ENCODE data around the gene SMPX. TPM values are rescaled to one million over a fixed set of nuclear protein-coding genes. Genes with fewer than 3 reads are reported as not detected.

Gene SMPX
- polyA plus RNA-seq, 1 of the 3 experiments (the other 2 are of a cell fraction), result not detected

DNA sequence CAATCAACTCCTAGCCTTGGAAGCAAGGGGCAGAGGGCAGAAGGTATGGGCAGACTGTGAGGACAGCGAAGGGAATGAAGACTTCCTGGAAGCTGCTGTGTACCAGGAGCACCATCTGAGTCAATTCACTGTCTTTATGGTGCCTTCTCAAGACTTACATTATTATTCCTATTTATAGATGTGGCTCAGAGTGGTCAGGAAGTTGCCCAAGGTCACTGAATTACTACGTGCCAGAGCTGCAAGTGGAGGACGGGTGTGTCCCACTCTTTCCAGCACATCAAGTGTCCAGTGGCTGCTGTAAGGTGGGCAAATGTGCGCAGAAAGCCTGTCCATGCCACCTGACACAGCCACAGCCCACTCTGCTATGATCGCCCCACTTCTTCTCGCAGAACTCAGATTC is 32.0 kb downstream of the SMPX start:
- H3K9ac ChIP-seq, result no peak overlapping the region
- no peaks in the 10 kb centered on the region for H3K36me3 ChIP-seq (replicated peaks in 1 of 2; ENCODE audit: control insufficient read depth in 1 of 2, insufficient read depth in 2 of 2, low read length in 1 of 2)
- no peaks in the 10 kb centered on the region for H3K9me2 ChIP-seq
- no peaks in the 10 kb centered on the region for H3K79me2 ChIP-seq (ENCODE audit: insufficient read depth)
- no peak for DNase-seq
- TF ChIP-seq CHD2 (IDR thresholded peaks at IDR 0.05; ENCODE audit: low read length, partially characterized antibody) (no peak), EZH2phosphoT487 (IDR thresholded peaks at IDR 0.05; ENCODE audit: borderline replicate concordance, low read depth) (no peak), ZBTB33 (IDR thresholded peaks at IDR 0.05; ENCODE audit: borderline replicate concordance, low read depth) (no peak), GABPA (IDR thresholded peaks at IDR 0.05; ENCODE audit: low read depth) (no peak), POLR2AphosphoS5 (IDR thresholded peaks at IDR 0.05; ENCODE audit: low read depth, low read length) (no peak), NRF1 (IDR thresholded peaks at IDR 0.05; ENCODE audit: low read depth, low read length) (no peak), SIN3A (IDR thresholded peaks at IDR 0.05; ENCODE audit: borderline replicate concordance, low read depth, low read length) (no peak), MAX (IDR thresholded peaks at IDR 0.05; ENCODE audit: low read depth) (no peak), TAF1 (IDR thresholded peaks at IDR 0.05; ENCODE audit: borderline replicate concordance, low read depth, low read length) (no peak)
- TF ChIP-seq, protein P1, sequence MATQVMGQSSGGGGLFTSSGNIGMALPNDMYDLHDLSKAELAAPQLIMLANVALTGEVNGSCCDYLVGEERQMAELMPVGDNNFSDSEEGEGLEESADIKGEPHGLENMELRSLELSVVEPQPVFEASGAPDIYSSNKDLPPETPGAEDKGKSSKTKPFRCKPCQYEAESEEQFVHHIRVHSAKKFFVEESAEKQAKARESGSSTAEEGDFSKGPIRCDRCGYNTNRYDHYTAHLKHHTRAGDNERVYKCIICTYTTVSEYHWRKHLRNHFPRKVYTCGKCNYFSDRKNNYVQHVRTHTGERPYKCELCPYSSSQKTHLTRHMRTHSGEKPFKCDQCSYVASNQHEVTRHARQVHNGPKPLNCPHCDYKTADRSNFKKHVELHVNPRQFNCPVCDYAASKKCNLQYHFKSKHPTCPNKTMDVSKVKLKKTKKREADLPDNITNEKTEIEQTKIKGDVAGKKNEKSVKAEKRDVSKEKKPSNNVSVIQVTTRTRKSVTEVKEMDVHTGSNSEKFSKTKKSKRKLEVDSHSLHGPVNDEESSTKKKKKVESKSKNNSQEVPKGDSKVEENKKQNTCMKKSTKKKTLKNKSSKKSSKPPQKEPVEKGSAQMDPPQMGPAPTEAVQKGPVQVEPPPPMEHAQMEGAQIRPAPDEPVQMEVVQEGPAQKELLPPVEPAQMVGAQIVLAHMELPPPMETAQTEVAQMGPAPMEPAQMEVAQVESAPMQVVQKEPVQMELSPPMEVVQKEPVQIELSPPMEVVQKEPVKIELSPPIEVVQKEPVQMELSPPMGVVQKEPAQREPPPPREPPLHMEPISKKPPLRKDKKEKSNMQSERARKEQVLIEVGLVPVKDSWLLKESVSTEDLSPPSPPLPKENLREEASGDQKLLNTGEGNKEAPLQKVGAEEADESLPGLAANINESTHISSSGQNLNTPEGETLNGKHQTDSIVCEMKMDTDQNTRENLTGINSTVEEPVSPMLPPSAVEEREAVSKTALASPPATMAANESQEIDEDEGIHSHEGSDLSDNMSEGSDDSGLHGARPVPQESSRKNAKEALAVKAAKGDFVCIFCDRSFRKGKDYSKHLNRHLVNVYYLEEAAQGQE (IDR thresholded peaks at IDR 0.05; ENCODE audit: low read depth, low read length), result no peak
- no peak overlapping the region for H3K4me3 ChIP-seq (ENCODE audit: low read depth in 2 of 2, low read length in 1 of 2)
- no peak overlapping the region for H3K27ac ChIP-seq (ENCODE audit: low read depth in 2 of 2, low read length in 1 of 2)
- H3F3A ChIP-seq (replicated peaks; ENCODE audit: insufficient read depth), result no peaks in the 10 kb centered on the region
- no peaks in the 10 kb centered on the region for H3K9me3 ChIP-seq
- no peaks in the 10 kb centered on the region; the same call in 1 of the 2 replicates for H3K27me3 ChIP-seq (ENCODE audit: insufficient read depth)
- H2AFZ ChIP-seq (ENCODE audit: low read depth), result no peak overlapping the region
- no peaks in the 10 kb centered on the region for H4K20me1 ChIP-seq (ENCODE audit: insufficient read depth)
- peaks cover 0 to 4% of the 10 kb centered on the region in 2 experiments; a peak in 1 of 4 replicates for H3K4me1 ChIP-seq (ENCODE audit: control insufficient read depth in 1 of 2, insufficient read depth in 2 of 2, low read depth in 1 of 2, low read length in 1 of 2)
- no peak overlapping the region for H3K4me2 ChIP-seq
- WGBS (ENCODE audit: low lambda C conversion rate), result 33% methylated on average over 6 of the region's 6 CpGs
- ChIA-PET CTCF (interaction anchor here (0.7 to 1.7 kb wide), 13 partner anchors 10 to 1198 kb away, joined by 3 to 17 read pairs (median 5); no protein-coding TSS in a partner anchor), POLR2A (no interaction called here)

GRCh38 chrX:21725496-21725895 is 32.4 kb downstream of the SMPX start:
- H3K27me3 ChIP-seq (ENCODE audit: insufficient read depth), result no peaks in the 10 kb centered on the region; the same call in 1 of the 2 replicates
- no peaks in the 10 kb centered on the region for H3K9me3 ChIP-seq
- no peak overlapping the region for H3K4me2 ChIP-seq
- ChIA-PET CTCF (interaction anchor here (0.6 to 1.7 kb wide), 17 partner anchors 10 to 1209 kb away, joined by 3 to 17 read pairs (median 4); no protein-coding TSS in a partner anchor), POLR2A (no interaction called here)
- H2AFZ ChIP-seq (ENCODE audit: low read depth), result no peak overlapping the region
- peak; percentile 31 for DNase-seq
- H3F3A ChIP-seq (replicated peaks; ENCODE audit: insufficient read depth), result no peaks in the 10 kb centered on the region
- TF ChIP-seq SMC3 (IDR thresholded peaks at IDR 0.05; ENCODE audit: low read depth, low read length) (peak; percentile 50; the same call in 1 of the 2 replicates), PBX3 (IDR thresholded peaks at IDR 0.05) (no peak), FOXJ3 (CRISPR knock-in tag; IDR thresholded peaks at IDR 0.05) (no peak), RAD21 (IDR thresholded peaks at IDR 0.05; ENCODE audit: low read length) (peak; percentile 80)
- TF ChIP-seq, protein P2, sequence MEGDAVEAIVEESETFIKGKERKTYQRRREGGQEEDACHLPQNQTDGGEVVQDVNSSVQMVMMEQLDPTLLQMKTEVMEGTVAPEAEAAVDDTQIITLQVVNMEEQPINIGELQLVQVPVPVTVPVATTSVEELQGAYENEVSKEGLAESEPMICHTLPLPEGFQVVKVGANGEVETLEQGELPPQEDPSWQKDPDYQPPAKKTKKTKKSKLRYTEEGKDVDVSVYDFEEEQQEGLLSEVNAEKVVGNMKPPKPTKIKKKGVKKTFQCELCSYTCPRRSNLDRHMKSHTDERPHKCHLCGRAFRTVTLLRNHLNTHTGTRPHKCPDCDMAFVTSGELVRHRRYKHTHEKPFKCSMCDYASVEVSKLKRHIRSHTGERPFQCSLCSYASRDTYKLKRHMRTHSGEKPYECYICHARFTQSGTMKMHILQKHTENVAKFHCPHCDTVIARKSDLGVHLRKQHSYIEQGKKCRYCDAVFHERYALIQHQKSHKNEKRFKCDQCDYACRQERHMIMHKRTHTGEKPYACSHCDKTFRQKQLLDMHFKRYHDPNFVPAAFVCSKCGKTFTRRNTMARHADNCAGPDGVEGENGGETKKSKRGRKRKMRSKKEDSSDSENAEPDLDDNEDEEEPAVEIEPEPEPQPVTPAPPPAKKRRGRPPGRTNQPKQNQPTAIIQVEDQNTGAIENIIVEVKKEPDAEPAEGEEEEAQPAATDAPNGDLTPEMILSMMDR (IDR thresholded peaks at IDR 0.05), result peak; percentile 64
- TF ChIP-seq, protein P3, sequence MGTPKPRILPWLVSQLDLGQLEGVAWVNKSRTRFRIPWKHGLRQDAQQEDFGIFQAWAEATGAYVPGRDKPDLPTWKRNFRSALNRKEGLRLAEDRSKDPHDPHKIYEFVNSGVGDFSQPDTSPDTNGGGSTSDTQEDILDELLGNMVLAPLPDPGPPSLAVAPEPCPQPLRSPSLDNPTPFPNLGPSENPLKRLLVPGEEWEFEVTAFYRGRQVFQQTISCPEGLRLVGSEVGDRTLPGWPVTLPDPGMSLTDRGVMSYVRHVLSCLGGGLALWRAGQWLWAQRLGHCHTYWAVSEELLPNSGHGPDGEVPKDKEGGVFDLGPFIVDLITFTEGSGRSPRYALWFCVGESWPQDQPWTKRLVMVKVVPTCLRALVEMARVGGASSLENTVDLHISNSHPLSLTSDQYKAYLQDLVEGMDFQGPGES (IDR thresholded peaks at IDR 0.05; ENCODE audit: low read depth, low read length), result no peak
- H3K9me2 ChIP-seq, result no peaks in the 10 kb centered on the region
- H3K27ac ChIP-seq (ENCODE audit: low read depth in 2 of 2, low read length in 1 of 2), result no peak overlapping the region
- no peaks in the 10 kb centered on the region for H4K20me1 ChIP-seq (ENCODE audit: insufficient read depth)
- WGBS (ENCODE audit: low lambda C conversion rate), result 3% methylated on average over 2 of the region's 2 CpGs
- H3K9ac ChIP-seq, result no peak overlapping the region
- no peaks in the 10 kb centered on the region for H3K36me3 ChIP-seq (replicated peaks in 1 of 2; ENCODE audit: control insufficient read depth in 1 of 2, insufficient read depth in 2 of 2, low read length in 1 of 2)
- peaks cover 0 to 4% of the 10 kb centered on the region in 2 experiments; a peak in 1 of 4 replicates for H3K4me1 ChIP-seq (ENCODE audit: control insufficient read depth in 1 of 2, insufficient read depth in 2 of 2, low read depth in 1 of 2, low read length in 1 of 2)
- H3K79me2 ChIP-seq (ENCODE audit: insufficient read depth), result no peaks in the 10 kb centered on the region
- H3K4me3 ChIP-seq (ENCODE audit: low read depth in 2 of 2, low read length in 1 of 2), result no peak overlapping the region; a peak in 1 of 4 replicates
